NCI-H526 (cell line): ENCODE results near the gene RHBDD3.

Source experiments
- DNase-seq, 2 experiments: peaks; one replicate each; lab custom pipeline; 2025; lab: John Stamatoyannopoulos, UW

The RHBDD3 gene

DNA sequence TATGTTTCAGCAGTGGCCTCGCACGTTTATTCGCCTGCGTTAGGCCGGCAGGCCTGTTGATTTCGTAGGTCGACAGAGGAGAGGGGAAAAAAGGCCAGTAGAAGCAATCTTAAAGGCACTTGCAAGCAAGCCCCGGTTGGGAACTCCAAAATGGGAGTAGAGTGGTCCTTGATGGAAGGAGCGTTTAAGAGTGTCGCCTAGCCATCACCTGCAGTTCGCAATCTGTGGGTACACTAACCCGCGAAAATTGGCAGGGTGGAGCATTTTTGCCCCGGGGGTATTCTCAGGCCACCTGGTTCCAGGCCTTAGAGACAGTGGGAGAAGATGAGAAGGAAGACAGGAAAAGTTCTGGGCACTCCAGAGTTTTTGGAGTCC, 1.4 kb upstream of the RHBDD3 start:
- no peak for DNase-seq

DNA sequence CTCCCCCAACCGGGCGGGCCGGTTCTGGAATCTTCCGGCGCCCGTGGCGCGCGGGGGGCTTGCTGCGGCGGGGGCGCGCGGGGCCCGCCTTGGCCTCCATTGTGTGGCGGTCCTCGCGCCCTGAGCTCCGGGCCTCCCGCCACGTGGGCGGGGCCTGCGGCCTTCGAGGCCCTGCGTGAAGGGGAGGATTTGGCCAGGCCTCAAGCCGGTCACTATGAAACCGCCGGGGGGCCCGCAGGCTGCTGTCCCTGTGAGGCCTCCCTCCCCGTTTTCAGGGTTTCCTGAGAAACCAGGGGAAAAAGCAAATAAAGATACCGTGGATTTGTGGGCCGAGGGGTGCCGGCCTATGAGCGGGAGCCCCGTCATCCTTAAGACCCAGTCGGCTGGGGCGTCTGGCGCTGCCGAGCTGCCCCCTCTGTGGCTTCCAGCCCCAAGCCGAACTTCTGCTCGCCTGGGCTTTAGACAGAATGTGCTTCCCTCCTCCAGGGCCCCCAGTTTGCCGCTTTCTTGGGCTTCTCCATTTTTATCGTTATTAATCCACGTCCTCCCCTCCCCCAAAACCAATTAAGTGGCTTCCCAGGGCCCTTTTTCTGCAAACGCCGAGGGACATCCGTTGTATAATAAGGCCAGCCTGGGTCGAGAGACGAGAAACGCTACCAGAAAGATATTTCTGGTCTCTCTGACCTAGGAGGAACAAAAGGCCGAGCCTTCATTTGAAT, 889 bp upstream of the RHBDD3 start:
- DNase-seq: no peak

DNA sequence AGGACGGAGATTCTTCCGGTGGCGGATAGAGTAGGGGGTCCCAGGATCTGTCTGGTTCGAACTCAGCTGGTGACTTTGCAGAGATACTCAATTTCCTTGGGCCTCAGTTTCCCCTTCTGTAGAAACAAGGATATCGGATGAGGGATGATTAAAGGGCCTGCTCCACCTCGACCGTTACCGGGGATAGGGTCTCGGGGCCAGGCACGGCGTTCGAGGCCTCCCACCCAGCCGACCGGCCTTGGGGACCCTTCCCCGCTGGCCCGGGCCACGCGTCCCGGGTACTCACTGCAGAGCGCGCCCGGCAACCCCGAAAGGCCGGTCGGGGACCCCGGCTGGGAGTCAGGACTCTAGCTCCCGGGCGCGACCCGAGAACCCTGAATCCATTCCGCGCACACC, 321 bp downstream of the RHBDD3 start:
- DNase-seq: no peak

DNA sequence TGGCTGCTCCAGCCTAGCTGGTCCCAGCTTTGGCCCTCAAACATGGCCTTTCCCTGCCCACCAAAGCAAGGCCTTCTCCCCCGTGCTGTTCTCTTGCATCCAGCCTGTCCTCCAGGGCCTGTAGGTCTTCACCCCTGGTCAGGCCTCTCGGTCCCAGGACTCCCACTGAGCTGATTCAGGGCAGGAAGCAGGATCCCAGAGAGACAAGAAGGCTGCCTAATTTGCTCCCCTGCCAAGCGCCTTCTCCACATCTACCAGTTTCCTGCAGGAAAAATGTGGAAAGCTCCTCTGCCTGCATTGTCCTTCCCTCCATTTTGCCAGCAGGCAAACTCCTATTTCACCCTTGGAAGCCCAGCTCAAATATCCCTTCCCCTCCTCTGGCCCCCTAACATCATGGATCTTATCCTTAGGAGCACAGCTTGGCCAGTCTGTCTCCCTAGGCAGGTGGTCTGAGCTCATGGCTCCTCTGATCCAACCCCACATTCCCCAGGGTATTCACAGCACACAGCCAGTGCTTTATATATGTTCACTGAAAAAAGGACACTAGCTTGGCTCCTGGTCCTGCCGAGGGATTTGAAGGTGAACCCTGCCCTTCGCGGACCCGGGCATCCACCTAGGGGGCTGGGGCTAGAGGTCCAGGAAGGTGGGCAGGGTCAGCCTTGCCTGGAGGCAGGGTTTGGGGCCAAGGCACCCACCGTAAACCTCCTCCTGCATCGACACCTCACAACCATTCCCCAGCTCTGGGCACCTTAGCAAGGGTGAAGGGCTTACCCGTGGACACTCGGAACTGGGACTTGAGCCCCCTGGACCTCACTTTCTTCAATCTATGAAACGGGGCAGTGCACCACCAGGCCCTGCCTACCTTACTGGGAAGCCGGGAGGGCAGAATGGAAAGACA, 968 bp downstream of the RHBDD3 start:
- DNase-seq: no peak

DNA sequence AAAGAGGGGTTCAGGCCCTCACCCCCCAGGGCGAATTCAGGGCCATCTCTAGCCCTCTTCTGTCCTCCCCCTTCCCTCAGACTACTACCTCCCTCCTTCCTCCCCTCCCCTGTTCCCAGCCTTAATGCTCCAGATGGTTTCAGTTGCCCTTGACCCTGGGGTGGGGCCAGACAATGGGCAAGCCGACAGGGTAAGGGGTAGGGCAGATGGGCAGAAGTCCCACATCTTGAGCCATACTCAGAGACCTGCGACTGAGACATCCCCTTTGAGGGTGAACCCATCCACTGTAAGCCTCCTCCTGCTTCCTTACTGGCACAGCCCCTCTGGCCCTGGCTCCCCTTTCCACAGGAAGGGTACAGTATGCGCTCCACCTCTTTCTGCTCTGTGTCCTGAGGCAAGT, 1.9 kb downstream of the RHBDD3 start:
- DNase-seq: no peak

DNA sequence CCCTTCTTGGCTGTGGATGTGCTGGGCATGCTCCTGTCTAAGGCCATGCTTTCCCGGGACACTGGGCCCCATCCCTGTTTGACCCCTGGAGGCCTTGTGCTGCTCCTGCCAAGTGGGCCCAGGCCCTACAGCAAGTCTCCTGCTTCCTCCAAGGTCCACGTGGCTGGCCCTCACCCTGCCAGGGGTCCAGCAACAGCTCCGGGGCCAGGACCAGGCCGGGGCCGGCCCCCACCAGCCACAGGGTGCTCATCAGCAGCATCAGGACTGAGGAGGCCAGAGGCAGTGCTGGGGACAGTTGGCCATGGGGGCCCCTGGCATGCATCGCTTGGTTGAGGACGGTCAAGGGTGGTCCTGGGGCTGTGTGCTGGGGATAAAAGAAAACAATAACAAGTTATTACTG, 2.5 kb downstream of the RHBDD3 start:
- no peak for DNase-seq

DNA sequence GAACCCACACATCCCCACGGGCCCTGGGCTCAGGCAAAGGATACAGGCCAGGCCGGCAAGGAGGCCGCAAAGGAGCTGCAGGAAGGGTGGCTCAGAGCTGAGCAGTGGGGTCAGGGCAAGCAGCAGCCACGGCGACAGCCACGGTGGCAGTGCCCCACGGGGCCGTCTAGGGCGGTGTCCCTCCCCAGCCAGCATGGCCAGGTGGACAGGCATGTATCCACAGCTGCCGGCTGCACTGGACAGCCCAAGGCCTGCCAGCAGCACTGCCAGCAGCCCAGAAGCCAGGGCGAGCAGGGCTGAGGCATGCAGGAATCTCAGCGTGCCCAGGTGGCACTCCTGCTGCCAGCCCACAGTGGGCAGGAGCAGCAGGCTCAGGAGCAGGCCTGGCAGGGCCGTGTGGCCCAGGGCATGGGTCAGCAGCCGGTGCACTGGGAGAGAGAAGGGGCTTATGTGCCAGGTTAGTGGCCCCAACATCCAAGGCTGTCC, 3.9 kb downstream of the RHBDD3 start:
- no peak for DNase-seq

DNA sequence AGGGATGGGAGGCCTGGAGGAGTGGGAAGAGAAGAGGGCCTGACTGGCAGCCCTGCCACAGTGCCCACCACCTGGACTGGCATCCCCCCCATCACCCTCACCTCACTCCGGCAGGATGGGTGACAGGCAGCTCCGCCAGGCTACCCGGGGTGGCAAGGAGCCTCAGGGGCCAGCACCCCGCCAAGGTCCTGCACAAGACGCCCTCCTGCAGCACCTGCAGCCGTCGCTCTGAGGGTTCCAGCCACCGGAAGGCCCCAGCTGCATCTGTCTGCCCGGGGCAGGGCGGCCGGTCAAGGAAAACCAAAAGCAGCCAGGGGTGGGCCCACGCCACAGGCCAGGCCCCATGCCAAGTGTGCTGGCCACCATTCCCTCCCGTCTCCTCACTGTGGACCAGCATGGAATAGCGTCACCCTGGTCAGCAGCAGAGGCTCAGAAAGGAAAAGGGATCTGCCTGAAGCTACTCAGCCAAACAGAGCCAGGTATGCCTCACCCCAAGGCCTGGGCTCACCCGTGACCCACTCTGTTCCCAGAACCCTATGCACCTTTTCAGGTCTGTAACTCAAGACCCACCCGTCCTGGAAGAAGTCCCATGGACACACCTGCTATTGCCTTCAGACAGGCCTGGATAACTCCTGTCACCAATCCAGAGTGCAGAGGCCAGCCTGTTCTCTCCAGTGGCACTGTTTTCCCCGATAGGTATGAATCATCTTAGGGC, 7.0 kb downstream of the RHBDD3 start:
- DNase-seq: no peak

DNA sequence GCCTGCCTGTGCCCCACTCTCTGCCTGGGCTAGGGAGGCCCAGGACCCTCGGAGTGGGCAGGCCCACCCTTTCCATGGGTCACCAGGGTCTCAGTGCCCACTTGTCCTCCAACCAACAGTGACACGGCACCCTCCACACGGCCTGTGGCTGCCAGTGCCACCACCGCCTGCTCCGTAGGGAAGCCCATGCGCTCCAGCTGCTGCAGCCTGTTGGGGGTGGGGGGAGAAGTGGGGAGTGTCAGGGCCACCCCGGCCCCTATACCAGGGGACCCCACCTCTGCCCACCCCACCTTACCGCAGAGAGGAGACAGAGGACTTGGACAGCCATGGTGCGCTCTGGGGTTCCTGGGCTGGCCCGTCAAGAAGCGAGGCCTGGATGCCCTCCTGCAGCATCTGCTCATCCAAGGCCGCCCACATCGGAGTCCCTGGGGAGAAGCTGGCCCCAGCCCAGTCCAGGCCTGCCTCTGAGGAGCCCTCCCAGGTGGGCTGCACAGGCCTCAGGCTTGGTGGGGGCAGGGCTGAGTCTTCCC, 7.7 kb downstream of the RHBDD3 start:
- no peak for DNase-seq

DNA sequence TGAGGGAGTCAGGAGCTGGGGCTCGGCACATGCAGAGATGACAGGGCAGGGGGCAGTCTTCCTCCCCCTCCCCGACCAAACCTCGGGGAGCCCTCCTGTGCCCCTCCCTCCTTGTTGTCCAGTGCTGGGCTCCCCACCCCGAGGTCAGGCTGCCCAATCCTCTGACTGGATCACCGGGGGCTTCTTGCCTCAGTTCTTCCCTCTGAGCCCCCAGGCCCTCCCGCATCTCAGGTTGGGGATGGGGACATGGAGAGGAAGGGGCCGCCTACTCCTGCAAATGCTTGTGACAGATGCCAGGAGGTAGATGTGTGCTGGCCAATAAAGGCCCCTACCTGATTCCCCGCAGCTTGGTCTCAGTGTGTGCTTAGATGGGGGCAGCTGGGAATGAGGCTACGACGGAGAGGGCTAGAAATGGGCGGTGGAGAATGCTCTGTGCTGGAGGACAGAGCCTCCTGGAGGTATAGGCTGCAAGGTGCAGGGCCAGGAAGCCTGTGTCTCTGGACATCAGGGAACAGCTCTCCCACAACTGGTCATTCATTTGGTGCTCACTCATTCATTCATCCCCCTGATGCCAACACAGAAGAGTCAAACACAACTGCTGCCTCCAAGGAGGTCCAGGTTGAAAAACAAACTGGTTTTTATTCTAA, 8.4 kb downstream of the RHBDD3 start:
- no peak for DNase-seq

DNA sequence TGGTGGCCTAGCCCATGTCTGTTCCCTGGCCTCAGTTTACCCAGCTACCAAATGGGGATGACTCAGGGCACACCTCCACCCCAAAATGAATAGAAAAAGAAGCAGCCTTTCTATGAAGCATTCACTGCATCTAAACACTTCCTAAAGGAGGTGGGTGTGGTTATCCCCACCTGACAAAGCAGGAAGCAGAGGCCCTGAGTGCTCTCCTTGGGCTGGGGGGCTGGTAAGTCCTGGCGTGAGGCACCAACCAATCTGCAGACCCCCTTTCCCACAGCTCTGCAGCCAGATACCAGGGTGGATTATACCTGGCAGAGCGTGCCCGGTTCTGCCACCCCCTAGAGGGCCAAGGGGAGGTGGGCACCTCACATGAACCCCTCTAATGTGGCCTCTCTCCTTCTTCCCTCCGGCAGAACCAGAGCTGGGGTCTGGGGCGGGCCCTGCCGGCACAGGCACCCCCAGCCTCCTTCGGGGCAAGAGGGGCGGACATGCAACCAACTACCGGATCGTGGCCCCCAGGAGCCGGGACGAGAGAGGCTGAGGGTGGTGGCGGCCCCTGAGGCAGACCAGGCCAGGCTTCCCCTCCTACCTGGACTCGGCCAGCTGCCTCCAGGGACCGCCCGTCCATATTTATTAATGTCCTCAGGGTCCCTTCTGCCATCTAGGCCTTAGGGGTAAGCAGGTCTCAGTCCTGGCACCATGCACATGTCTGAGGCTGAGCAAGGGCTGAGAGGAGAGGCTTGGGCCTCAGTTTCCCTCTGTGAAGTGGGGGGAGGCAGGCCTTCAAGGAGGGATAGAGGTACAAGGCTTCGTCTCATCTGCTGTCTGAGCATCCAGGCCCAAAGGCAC, 9.2 kb downstream of the RHBDD3 start:
- DNase-seq: no peak

DNA sequence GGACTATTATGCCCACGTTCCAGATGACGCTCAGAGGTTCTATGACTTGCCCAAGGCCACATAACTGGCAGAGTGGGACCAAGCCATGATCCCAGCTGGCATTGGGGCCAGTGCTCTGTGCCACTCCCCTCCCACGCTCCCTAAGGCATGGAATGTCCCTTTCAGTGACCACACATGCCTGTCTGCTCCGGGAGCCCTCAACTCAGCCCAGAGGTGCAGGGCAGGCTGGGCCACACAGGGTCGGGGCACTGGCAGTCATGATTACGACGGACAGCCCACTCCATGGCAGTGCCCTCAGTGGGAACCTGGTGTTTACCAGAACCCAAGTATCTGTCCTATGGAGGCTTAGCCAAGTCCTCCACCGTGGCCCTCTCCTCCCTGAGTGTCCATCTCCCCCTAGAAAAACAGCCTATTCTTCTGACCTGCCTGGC, 10.0 kb downstream of the RHBDD3 start:
- no peak for DNase-seq

DNA sequence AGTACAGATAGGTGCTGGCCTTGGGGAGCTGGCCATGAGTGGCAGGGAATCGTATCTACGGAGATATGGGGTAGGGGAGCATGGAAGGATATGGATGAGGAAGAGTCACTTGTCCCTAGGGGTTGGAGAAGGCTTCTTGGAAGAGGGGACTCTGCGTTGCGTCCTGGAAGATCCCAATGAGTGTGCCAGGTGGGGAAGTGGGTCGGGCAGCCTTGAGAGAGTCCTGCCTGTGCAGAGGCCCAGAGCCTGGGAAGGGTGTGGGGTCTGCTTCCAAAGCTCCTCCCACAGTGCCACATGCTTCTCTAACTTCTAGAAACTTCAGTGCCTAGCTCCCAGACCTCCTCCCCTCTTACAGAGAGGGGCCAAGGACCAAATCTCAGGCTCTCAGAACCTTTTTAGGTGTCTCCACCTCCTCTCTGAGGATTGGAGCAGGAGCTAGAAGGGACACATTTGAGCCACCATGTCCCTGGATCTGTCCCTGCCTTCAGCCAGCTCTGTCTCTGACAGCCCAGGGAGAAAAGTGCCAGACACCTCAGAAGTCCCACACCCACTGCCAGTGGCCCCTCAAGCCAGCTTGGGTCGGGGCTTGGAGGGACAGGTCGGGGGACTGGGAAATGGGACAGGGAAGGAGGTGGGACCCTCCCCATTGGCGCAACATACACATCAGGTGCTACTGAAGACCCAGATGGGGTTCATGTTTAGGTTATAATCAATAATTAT, 11.0 kb downstream of the RHBDD3 start:
- no peak for DNase-seq

DNA sequence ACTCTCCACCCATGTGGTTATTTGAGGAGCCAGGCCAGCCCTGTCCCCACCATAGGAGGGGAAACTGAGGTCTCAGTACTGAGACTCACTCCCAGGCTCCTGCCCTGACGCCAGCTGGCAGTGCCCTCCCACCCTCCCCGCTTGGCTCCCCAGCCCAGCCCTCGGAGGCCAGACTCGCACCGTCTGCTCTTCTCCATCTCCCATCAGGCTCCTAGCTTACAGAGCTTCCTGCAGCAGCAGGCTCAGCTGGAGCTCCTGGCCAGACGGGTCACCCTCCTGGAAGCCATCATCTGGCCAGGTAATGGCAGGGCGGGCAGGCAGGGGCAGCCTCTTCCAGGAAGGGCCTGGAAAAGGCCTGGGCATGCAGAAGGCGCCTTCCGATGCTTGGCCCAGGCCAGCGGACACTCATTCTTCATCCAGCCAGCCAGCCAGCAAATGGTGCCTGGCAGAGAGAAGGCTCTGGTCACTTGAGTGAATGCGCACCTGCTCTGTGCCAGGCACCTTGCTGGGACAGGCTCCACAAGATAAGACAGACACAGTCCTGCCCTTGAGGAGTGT, 12.6 kb downstream of the RHBDD3 start:
- DNase-seq: no peak

DNA sequence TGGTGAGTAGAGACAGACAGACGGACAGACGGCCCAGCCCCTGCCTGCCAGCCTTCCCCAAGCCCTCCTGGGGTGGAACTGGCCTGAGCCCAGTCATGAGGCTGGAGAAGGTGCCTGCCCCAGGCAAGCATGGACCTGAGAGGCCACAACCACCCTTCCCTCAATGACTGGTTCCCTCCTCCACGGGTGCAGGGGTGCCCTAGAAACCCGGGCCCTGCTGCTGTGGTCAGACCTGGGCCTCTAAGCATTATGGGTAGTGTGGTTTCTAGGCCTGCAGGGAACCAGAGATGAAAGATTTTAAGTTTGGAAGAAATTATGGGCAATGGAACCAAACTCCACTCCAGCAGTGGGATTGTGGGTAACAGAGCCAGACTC, 13.5 kb downstream of the RHBDD3 start:
- DNase-seq: no peak

DNA sequence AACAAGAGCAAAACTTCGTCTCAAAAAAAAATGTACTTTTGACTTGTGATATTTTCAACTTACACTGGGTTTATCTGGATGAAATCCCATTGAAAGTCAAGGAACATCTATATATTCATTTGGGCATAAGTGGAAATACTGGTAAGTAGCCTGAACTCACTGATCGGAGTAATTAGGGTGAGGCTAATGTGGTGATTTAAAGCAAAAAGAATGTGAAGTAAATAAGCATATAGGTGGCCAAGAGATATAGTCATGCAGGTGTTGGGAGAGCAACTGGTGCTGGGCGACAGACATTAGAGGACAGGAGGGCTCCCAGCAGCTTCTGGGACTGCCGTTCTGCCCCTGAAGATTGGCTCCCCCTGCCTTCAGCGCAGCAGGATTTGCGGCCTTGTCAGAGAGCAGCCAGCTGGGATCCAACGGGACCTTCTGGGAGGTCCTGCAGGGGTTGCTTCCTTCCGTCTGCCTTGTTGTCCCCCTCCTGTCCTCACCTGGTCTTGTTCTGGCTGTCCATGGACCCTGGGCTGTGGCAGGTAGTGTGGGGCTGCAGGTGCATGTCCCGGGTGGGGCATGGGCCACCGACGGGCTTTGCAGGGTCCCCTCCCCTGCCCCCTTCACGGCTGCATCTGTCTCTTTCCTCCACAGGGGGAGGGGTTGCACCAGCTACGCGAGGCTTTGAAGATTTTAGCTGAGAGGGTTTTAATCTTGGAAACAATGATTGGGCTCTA, 14.1 kb downstream of the RHBDD3 start:
- no peak for DNase-seq

DNA sequence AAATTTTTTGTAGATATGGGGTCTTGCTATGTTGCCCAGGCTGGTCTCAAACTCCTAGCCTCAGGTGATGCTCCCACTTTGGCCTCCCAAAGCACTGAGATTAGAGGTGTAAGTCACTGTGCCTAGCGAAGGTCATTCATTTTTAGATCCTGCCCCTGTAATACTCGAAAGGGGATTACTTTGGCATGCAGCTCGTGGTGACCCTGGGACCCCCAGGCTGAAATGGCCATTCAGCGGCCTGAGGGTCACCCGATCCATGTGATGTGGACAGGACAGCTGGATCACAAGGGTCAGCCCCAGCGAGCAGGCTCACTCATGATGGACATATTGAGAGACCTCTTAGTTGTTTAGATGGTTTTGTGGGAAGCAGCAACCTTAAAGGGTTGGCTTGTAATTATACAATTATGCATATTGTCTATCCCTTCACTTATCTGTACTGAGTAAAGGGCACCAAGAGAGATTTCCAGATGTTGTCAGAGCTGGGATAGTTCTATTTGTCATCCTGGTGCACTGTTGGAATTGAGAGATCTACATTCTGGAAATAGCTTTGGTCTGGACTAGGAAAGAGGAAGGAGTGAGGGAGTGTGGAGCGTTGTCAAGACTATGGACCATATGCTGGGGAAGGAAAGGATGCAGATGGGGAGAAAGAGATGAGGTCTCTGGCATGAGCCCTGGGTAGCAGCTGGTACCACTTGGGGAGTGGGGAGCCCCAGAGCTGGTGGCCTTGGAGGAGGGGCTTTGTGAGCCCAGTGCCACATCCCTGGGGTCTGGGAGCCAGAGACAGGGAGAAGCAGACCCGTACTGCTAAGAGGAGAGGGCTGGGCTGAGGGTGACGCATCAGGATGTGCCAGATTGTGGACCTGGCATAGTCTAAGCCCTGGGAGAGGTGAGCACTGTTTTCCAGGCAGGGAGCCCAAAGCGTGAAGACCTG, 15.5 kb downstream of the RHBDD3 start:
- DNase-seq: no peak

DNA sequence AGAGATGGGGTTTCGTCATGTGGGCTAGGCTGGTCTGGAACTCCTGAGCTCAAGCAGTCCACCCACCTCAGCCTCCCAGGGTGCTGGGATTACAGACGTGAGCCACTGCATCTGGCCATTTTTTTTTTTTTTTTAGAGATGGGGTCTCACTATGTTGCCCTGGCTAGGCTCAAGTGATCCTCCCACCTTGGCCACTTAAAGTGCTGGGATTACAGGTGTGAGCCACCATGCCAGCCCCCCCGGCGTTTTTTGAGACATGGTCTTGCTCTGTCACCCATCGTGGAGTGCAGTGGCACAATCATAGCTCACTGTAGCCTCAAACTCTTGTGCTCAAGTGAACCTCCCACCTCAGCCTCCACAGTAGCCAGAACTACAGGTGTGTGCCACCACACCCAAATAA, 16.5 kb downstream of the RHBDD3 start:
- no peak for DNase-seq
